HG02885 (cell line): ENCODE results near the gene PSMD8.
"Not testable (repeated sequence)": the region's sequence is repeated elsewhere in the genome, so short reads cannot be mapped to it uniquely, and the experiment has no call there.

ENCODE experiments used
- ATAC-seq: cut with Tn5 transposase; IDR thresholded peaks from one replicate; pipeline ENCODE4 v1.9.1; 2021; ENCODE audit warnings: mild to moderate bottlenecking; ENCODE audit not compliant: unreplicated experiment, poor library complexity

The PSMD8 gene

DNA sequence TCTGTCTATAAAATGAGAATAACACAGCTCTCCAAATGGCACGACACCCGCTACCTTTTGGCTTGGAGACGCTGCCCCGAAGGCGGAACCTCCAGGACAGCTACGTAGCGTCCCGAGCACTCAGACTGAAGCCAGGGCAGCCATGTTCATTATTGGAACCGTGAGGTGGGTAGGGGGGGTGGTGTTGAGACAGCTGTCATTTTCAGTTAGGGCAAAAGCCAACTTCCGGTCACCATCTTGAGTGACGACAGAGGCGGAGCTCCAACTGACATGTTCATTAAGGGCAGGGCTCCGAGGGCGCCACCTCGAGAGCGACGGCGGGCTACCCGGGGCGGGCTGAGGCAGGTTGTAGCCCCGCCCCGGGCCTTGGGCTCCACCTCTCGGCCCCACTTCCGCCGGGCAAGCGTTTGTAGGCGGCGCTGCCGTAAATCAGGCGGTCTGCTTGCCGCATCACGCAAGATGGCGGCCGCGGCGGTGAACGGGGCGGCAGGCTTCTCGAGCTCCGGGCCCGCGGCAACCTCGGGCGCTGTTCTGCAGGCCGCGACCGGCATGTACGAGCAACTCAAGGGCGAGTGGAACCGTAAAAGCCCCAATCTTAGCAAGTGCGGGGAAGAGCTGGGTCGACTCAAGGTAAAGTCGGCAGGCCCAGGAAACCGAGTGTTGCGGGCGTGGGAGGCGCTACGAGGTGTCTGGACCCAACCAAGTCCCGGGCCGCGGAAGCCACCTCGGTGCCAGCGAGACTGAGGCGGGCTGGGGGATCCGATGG, at the start of gene PSMD8:
PSMD8 (plus strand) TSS at position 240 of the 766 bp plus-strand sequence; CDS start at position 271, 31 bp downstream.
- ATAC-seq = peak; percentile 98

GRCh38 chr19:38326591-38326990, 47.8 kb upstream of the PSMD8 start:
- no peak for ATAC-seq

GRCh38 chr19:38329651-38330050, 44.7 kb upstream of the PSMD8 start:
- ATAC-seq = no peak

- no peak for ATAC-seq
These were observed 42.6 kb upstream of the PSMD8 start for GRCh38 chr19:38331728-38332127.

GRCh38 chr19:38333245-38333644, 41.1 kb upstream of the PSMD8 start:
- no peak for ATAC-seq

DNA sequence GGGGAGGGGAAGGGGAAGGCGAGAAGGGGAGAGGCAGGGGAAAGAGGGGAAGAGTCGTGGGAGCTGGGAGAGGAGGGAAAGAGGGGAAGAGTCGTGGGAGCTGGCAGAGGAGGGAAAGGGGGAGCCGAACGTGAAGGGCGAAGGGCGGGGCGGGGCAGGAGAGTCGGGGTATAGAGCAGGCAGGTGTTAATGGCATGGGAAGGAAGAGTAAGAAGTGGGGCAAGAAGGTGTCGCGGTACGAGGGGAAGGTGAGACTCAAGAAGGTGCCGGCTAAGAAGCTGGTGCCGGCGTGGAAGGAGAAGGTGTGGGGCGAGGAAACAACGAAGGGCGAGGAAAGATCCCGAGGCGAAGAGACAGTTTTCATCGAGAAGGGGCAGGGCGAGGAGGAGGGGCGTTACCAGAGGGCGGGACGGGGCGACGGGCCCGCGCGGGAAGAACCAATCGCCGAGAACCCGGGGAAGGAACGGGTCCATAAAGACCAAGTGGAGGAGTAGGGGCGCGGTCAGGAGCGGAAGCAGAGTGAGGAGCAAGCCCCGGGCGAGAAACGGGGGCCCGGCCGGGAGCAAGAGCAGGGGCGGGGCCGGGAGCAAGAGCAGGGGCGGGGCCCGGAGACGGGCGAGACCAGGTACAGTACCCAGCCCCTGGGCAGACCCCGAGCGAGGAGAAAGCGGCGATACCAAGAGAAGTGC, 38.3 kb upstream of the PSMD8 start:
- peak; percentile 72 for ATAC-seq

GRCh38 chr19:38336638-38337359, 37.6 kb upstream of the PSMD8 start:
- ATAC-seq = peak; percentile 54

DNA sequence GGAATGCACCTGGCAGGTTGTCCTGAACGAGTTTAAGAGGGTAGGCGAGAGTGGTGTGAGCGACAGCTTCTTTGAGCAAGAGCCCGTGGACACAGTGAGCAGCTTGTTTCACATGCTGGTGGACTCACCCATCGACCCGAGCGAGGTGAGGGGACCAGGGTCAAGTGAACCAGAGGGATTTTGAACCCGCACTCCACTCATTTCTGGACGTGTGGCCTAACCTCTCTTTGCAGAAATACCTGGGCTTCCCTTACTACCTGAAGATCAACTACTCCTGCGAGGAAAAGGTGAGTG, 37.1 kb upstream of the PSMD8 start:
- no peak for ATAC-seq

GRCh38 chr19:38339011-38339410, 35.4 kb upstream of the PSMD8 start:
- ATAC-seq = not testable (repeated sequence)

DNA sequence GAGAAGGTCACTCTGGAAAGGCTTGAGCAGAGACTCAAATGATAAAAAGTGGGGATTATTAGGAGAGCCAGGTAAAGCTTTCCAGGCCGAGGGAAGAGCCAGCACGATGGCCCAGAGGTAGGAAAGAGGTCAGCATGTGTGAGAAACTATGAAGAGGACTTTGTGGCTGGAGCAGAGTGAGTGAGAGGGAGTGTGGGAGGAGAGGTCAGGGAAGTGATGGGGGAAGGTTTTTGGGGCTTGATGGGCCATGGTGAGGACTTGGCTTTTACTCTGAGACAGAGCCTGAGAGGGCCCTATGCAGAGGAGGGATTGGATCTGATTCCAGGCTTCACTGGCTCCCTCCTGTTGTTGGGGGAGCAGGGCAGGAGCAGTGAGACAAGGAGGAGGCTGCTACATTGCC, 33.4 kb upstream of the PSMD8 start:
- ATAC-seq = no peak

- no peak for ATAC-seq
These were observed 27.5 kb upstream of the PSMD8 start for GRCh38 chr19:38346837-38347236.

- ATAC-seq = no peak
These were observed 23.5 kb upstream of the PSMD8 start for GRCh38 chr19:38350883-38351282.

DNA sequence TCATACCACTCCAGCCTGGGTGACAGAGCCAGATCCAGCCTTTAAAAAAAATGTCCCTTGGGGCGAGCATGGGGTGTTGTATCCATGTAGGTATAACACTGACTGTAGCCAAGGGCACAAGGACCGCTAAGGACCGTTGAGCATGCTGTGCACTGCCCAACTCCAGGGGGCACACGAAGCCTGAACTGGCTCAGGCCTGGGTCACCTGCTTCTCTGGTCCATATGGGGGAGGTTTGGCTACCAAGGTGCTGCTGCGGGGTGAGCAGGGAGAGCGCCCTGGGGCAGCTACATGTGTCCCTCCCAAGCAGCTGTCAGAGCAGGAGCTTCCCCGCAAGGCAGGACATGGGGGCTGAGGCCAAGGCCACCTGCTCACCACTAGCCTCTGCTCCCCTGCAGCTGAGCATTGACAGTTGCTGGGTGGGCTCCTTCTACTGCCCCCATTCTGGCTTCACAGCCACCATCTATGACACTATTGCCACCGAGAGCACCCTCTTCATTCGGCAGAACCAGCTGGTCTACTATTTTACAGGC, 22.4 kb upstream of the PSMD8 start:
- no peak for ATAC-seq

- no peak for ATAC-seq
These were observed 21.8 kb upstream of the PSMD8 start for GRCh38 chr19:38352611-38353010.

DNA sequence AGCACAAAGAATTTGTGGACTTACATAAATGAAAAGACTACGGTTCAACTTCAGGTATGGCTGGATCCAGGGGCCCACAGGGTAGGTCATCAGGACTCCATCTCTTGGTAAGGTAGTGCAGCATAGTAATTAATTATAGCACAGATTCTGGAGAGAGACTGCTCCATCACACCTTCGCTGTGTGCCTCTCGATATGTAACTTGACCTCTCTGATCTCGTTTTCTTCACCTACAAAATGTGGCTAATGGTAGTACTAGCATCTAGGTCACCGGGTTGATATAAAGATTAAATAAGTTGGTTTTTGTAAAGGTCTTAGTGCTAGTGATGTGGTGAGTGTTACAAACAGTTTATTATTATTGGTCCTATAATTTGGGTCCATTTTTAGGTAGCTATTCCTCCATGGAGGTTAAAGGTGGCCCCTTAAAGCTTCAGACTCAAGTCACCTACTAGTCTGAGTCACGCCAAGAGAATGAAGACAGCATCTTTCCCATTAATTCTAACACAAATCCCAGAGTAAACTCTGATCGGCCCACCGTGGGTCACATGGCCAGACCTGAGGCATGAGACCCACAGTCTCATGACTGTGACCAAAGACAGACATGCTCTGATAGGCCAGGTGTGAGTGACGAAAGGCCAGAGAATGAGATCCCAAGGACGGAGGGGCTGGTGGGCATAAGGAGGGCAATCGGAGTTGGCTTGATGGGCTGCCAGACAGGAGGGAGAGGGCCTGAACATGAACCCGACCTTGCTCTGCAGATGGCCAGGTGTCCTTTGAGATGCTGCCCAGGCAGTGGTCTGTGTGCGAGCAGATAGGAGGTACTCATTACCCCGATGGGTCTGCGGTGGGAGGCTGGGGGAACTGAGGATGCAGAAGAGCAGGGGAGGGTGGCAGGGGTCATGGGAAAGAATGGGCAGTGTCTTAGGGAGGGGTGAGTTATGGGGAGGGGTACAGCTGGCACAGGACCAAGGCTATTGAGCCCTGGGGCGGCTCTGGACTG, 18.3 kb upstream of the PSMD8 start:
- ATAC-seq = no peak

- no peak for ATAC-seq
These were observed 16.3 kb upstream of the PSMD8 start for GRCh38 chr19:38358071-38358470.

DNA sequence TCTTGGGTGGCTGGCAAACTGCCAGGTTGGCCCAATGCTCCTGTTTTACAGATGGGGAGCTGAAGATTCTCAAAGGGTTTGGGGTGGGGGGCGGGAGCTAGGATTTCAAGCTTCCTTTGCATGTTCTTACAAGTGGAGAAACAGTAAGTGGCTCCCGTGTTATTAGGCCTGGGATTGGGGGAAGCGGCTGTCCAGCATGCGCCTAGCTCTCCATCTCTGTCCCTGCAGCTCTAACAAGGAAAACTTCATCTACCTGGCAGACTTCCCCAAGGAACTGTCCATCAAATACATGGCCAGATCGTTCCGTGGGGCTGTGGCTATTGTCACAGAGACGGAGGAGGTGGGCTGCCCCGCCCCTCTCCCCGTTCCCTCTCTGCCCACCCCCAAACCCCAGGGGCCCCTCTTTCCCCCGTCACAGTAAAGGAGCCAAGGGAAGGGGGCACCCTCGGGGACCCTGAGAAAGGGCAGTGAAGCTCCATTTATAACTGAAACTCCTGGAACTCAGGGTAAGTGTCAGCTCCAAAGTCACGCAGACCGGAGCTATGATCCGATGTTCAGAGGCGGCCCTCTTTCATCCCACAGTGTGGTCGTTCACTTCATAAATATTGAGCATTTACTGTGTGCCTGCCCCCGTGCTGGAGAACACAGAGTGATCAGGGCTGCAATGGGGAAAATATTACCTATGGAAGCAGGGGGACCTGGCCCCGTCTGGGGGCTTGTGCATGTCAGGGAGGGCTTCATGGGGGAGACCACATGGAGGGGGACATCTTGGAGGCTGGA, 14.9 kb upstream of the PSMD8 start:
- no peak for ATAC-seq

DNA sequence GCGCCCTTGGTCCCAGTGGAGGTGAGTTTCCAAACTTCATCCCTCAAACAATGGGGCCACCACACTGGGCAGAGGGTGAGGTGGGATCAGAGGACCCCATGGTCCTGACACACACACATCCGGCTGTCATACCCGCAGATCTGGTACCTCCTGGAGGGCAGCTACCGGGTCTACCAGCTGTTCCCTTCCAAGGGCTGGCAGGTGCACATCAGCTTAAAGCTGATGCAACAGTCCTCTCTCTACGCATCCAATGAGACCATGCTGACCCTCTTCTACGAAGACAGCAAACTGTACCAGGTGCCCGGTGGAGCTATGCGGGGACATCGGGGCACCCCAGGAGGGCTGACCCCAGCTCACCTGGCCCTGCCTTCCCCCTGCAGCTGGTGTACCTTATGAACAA, 14.0 kb upstream of the PSMD8 start:
- ATAC-seq = no peak
